Inflammatory macrophage (primary cell): ENCODE measurements around the gene CCDC187.
"Not testable (repeated sequence)": the region's sequence is repeated elsewhere in the genome, so short reads cannot be mapped to it uniquely, and the experiment has no call there.

Source experiments
- DNase-seq, 2 donors: peaks; one replicate each; pipeline ENCODE4 v3.0.0-alpha.2; 2020 to 2022

The CCDC187 gene

DNA sequence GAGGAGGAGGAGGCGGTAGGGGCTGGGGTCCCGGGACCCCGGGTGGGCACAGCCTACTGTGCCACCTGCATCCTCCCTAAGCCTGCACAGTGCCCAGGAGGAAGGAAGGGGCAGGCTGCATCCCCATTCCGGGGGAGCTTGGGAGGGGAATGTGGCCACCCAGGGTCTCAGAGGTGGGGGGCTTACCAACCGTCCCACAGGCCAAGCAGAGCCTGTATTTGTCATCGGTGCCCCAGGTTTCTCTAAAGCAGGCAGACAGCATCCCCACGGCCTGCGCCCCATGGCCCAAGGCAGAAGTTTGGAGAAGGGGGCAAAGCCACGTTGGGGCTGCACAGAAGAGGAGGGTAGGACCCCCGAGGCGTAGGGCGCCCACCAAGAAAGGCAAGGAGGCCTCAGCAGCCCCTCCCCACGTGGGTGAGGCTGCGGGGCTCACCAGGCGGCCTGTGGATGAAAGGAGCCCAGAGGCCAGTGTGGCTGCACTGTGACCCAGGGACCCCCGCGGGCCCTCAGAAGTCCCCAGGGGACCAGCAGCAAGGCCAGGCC lies 22.9 kb upstream of the CCDC187 start:
- DNase-seq, result no peak

- no peak for DNase-seq
These were observed 22.3 kb upstream of the CCDC187 start for GRCh38 chr9:136326061-136326760.

DNA sequence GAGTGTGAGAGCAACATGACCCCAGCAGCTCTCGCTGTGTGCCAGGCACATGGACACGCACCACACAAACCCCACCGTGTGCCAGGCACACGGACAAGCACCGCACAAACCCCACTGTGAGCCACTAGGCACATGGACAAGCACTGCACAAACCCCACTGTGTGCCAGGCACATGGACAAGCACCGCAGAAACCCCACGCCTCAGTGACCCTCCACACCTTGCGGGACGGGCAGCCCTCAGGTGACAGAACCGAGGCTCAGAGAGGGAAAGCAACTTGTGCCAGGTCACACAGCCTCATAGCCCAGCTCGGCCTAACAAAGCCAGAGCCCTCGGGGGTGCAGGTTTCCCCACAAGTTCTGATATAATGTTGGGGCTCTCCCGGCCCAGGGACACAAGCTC lies 21.5 kb upstream of the CCDC187 start:
- no peak for DNase-seq

- DNase-seq, result no peak
These were observed 20.8 kb upstream of the CCDC187 start for GRCh38 chr9:136324501-136325300.

- no peak for DNase-seq
These were observed 19.5 kb upstream of the CCDC187 start for GRCh38 chr9:136323371-136323789.

- DNase-seq, result no peak
These were observed 18.9 kb upstream of the CCDC187 start for GRCh38 chr9:136322756-136323330.

- DNase-seq, result no peak
These were observed 17.7 kb upstream of the CCDC187 start for GRCh38 chr9:136321561-136321960.

- DNase-seq, result not testable (repeated sequence)
These were observed 17.1 kb upstream of the CCDC187 start for GRCh38 chr9:136320972-136321371.

DNA sequence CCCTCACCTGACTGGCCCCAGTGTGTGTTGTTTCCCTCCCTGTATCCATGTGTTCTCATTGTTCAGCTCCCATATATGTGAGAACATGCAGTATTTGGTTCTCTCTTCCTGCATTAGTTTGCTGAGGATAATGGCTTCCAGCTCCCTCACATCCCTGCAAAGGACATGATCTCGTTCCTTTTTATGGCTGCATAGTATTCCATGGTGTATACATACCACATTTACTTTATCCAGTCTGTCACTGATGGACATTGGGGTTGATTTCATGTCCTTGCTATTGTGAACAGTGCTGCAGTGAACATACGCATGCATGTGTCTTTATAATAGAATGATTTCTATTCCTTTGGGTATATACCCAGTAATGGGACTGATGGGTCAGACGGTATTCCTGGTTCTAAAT lies 16.1 kb upstream of the CCDC187 start:
- not testable (repeated sequence) for DNase-seq

DNA sequence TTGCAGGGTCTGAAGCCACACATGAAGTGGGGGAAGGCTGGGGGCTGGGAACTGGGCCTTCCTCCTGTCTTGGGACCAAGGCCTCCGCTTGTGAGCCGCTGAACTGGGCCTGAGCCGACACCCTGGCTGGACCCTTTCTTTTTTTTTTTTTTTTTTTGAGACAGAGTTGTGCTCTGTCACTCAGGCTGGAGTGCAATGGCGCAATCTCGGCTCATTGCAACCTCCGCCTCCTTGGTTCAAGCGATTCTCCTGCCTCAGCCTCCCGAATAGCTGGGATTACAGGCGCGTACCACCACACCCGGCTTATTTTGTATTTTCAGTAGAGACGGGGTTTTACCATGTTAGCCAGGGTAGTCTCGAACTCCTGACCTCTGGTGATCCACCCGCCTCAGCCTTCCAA lies 15.3 kb upstream of the CCDC187 start:
- DNase-seq, result not testable (repeated sequence)

- DNase-seq, result no peak
These were observed 14.9 kb upstream of the CCDC187 start for GRCh38 chr9:136318776-136319241.

DNA sequence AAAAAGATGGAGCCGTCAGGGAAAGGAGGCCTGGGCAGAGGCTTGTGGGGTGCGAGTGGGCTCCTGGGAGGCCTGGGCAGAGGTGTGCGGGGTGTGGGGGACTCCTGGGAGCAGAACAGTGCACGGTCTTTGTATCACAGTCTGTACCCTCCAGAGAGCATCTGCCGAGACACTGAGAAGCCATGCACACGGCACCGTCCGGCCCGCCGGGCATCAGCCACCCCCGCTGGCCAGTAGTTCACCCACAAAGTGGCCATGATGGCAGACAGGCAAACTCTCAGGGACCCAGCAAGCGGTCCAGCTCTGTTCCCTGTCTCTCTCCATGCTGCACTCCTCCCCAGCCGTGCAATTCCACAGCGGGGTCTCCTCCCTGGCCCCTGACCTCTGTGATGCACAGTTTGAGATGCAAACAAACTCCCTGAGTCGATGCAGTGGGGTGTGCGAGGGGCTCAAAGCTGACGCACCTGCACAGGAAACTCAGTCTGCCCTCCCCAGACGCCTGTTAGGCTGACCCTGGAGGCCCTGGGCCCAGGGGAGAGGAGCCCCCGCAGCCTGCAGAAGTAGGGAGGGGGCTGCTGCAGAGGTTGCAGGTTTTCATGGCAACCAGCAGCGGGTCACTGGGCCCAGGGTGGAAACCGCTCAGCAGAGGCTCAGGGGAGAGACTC lies 14.3 kb upstream of the CCDC187 start:
- no peak for DNase-seq

DNA sequence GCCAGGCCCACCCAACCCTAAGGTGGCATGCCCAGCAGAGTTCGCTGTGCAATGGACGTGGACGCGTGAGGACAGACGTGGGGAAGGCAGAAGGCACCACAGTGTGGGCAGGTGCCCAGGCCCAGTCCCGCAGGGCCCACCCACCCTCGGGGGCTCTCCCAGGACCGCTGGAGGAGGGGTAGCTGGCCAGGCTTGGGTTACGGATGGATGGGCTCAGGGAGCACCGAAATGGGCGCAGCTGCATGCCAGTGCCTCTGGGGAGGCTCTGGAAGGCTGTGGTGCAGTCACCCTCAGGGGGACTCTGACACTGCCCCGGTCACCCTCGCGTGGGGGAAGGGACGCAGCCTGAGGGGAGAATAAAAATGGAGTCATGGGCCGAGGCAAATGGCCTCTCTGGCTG lies 13.8 kb upstream of the CCDC187 start:
- no peak for DNase-seq

GRCh38 chr9:136316896-136317676 lies 13.2 kb upstream of the CCDC187 start:
- DNase-seq, result no peak

- DNase-seq, result no peak
These were observed 12.4 kb upstream of the CCDC187 start for GRCh38 chr9:136316271-136316751.

- no peak for DNase-seq
These were observed 11.1 kb upstream of the CCDC187 start for GRCh38 chr9:136314944-136315343.

DNA sequence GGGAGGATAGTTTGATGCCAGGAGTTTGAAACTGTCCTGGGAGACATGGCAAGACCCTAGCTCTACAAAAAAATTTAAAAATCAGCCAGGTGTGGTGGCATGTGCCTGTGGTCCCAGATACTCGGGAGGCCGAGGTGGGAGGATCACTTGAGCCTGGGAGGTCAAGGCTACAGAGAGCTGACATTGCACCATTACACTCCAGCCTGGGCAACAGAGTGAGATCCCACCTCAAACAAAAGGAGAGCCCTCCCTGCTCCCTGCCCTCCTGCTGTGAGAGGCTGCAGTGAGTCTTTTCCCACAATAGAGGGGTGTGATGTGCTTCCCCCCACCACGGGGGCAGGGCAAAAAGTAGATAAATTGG lies 10.1 kb upstream of the CCDC187 start:
- DNase-seq, result no peak

DNA sequence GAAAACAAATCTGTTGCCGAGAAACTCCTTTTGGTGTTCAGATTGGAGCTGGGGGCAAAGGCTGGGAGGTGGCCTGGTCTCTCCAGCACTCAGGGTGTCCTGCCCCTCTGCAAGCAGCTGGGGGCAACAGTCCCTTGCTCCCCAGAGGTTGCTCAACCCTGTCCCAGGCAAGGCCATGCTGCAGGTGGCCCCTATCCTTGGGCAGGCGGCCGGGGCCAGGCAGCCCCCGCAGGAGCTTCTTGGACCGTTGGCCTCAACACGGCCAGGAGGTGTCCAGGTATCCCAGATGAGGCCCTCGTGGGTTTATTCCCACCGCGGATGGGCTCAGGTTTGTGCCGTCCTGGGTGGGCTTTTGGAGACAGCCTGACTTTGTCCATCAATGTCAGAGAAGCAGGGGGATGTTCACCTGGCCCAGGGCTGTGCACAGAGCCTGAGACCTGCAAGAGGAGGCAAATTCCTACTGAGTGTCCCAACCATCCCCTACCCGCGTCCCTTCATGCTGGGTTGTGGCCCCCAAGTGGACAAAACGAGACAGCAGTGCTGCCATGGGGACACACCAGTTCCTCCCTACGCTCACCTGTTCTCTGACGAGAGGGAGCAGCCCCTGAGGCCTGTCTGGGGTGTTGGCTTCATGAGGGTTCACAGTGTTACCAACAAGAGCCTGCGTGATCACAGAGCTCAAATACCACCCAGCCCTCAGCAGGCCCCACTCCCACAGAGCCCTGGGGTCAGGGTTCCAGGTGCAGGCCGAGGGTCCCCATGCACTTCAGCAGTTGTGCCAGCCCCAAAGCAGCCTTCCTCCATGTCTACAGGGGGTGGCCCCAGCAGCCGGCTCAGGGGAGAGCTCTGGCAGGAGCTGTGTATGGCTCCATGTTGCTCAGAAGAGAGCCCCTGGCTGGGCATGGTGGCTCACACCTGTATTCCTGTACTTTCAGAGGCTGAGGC lies 9.5 kb upstream of the CCDC187 start:
- no peak for DNase-seq

- peak; percentile 33 to 64 for DNase-seq
These were observed 8.5 kb upstream of the CCDC187 start for GRCh38 chr9:136312436-136312835.

DNA sequence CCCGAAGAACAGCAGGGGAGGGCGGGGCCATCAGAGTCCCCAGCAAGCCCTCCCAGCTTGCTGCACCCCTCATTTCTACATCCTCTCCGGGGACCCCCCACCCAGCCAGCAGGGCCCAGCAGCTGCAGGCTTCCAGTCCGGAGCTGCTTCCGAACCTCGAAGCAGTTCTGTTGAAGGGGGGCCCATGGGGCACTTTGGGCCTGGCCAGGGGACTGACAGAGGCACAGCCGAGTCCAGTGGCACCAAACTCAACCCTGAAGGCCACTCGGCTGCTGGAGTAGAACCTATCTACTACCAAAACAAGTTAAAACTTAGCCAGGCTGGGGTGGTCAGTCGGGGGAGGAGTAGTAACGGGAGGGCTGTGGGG lies 8.1 kb upstream of the CCDC187 start:
- no peak for DNase-seq
